WERI-Rb-1 (cell line): ENCODE measurements around the gene UBE2U.
"Not testable (repeated sequence)": the region's sequence is repeated elsewhere in the genome, so short reads cannot be mapped to it uniquely, and the experiment has no call there.

Experiments
- DNase-seq: peaks from one replicate; pipeline ENCODE4 v3.0.0-alpha.2; 2020
- H3K27ac ChIP-seq: fragments of 250-450 bp; sonication (Bioruptor Pico); 2 replicates; pipeline ENCODE4 v1.5.1; 2020; ENCODE audit warnings: mild to moderate bottlenecking, moderate library complexity
- H3K27me3 ChIP-seq: fragments of 250-450 bp; sonication (Bioruptor Pico); 2 replicates; pipeline ENCODE4 v1.5.1; 2021; ENCODE audit warnings: mild to moderate bottlenecking, low read depth, moderate library complexity; ENCODE audit not compliant: insufficient read depth, severe bottlenecking
- H3K36me3 ChIP-seq: fragments of 250-450 bp; sonication (Bioruptor Pico); 2 replicates; pipeline ENCODE4 v1.5.1; 2020; ENCODE audit warnings: mild to moderate bottlenecking, moderate library complexity
- H3K4me3 ChIP-seq: 2 replicates; pipeline ENCODE4 v1.5.1; 2011; ENCODE audit warnings: low read depth, mild to moderate bottlenecking, control low read depth, low read length
- H3K9me3 ChIP-seq: fragments of 250-450 bp; sonication (Bioruptor Pico); 2 replicates; pipeline ENCODE4 v1.5.1; 2021; ENCODE audit warnings: mild to moderate bottlenecking, moderate library complexity; ENCODE audit not compliant: severe bottlenecking
- CTCF ChIP-seq: IDR thresholded peaks from 2 replicates; pipeline ENCODE4 v1.5.1; 2011; ENCODE audit warnings: low read depth, mild to moderate bottlenecking, control low read depth, inconsistent platforms, low read length

The UBE2U gene

GRCh38 chr1:64223329-64224151 lies 20.1 kb downstream of the UBE2U start:
- H3K27me3 ChIP-seq = no peaks in the 10 kb centered on the region
- no peak overlapping the region for H3K27ac ChIP-seq
- no peak for TF ChIP-seq CTCF
- no peaks in the 10 kb centered on the region for H3K9me3 ChIP-seq
- H3K36me3 ChIP-seq = no peaks in the 10 kb centered on the region
- no peak for DNase-seq
- H3K4me3 ChIP-seq = no peak overlapping the region

- H3K27me3 ChIP-seq, H3K9me3 ChIP-seq, H3K27ac ChIP-seq, DNase-seq, H3K36me3 ChIP-seq, H3K4me3 ChIP-seq: not testable (repeated sequence)
Measured at GRCh38 chr1:64224236-64224635, 20.8 kb downstream of the UBE2U start.

- H3K4me3 ChIP-seq = no peak overlapping the region
- DNase-seq = no peak
- H3K27ac ChIP-seq = no peak overlapping the region
Measured at GRCh38 chr1:64228167-64228957, 24.9 kb downstream of the UBE2U start.

GRCh38 chr1:64229307-64229706 lies 25.9 kb downstream of the UBE2U start:
- no peak for DNase-seq
- Histone ChIP-seq H3K4me3 (no peak overlapping the region), H3K36me3 (no peaks in the 10 kb centered on the region), H3K27ac (no peak overlapping the region), H3K27me3 (no peaks in the 10 kb centered on the region), H3K9me3 (no peaks in the 10 kb centered on the region)
- TF ChIP-seq CTCF = no peak

More at GRCh38 chr1:64228167-64228957, 24.9 kb downstream of the UBE2U start:
- no peak for TF ChIP-seq CTCF
- Histone ChIP-seq H3K9me3 (no peaks in the 10 kb centered on the region), H3K36me3 (no peaks in the 10 kb centered on the region), H3K27me3 (no peaks in the 10 kb centered on the region)

GRCh38 chr1:64231153-64231552 lies 27.7 kb downstream of the UBE2U start:
- no peak overlapping the region for H3K27ac ChIP-seq

More at GRCh38 chr1:64231153-64231552, 27.7 kb downstream of the UBE2U start:
- no peaks in the 10 kb centered on the region for H3K27me3 ChIP-seq
- no peak for DNase-seq
- no peak for TF ChIP-seq CTCF
- no peaks in the 10 kb centered on the region for H3K36me3 ChIP-seq
- H3K4me3 ChIP-seq = no peak overlapping the region
- H3K9me3 ChIP-seq = no peaks in the 10 kb centered on the region
